ENCODE measurements around the gene FAM43A.

DNA sequence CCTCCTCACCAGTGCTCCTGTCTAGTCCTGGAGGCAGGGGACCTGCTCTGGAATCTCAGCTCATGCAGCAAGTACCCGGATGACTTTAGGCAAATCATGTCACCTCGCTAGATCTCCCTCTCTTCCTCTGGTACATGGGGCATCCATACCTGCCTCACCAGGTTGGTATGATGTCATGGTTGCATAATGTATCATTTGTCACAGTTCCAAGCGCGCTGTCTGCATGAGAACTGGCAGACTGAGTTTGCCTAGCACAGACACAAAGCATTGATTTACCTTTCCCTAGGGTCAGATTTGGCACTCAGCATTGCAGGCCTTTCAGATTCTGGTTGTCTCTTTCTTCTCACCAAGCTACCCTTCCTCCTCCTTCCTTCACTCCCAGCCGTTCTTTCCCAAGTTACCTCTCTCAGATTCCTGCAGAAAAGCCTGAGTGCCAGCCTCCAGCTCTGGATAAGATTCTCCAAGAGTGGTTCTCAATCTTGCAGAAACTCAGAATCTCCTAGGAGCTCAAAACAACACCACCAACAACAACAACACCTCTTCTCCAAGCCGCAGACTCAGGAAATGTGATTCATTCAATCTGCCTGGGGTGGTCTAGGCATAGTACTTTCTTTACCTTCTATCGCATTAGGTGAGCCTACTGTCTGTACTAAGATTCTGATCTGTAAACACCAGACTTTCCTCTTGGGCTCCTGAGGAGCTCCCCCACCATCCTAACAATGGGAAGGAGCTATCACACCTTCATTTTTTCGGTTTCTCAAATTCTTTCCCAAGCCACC is 29.5 kb downstream of the FAM43A start:
- TF ChIP-seq, protein P1, sequence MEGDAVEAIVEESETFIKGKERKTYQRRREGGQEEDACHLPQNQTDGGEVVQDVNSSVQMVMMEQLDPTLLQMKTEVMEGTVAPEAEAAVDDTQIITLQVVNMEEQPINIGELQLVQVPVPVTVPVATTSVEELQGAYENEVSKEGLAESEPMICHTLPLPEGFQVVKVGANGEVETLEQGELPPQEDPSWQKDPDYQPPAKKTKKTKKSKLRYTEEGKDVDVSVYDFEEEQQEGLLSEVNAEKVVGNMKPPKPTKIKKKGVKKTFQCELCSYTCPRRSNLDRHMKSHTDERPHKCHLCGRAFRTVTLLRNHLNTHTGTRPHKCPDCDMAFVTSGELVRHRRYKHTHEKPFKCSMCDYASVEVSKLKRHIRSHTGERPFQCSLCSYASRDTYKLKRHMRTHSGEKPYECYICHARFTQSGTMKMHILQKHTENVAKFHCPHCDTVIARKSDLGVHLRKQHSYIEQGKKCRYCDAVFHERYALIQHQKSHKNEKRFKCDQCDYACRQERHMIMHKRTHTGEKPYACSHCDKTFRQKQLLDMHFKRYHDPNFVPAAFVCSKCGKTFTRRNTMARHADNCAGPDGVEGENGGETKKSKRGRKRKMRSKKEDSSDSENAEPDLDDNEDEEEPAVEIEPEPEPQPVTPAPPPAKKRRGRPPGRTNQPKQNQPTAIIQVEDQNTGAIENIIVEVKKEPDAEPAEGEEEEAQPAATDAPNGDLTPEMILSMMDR (IDR thresholded peaks at IDR 0.05; ENCODE audit: low read depth, low read length) = no peak
- TF ChIP-seq, protein P2, sequence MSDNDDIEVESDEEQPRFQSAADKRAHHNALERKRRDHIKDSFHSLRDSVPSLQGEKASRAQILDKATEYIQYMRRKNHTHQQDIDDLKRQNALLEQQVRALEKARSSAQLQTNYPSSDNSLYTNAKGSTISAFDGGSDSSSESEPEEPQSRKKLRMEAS (IDR thresholded peaks at IDR 0.05; ENCODE audit: low read depth, low read length) = no peak
- TF ChIP-seq POLR2A (IDR thresholded peaks at IDR 0.05; ENCODE audit: extremely low read depth, insufficient read length) = no peak
- no peak for TF ChIP-seq MYC (IDR thresholded peaks at IDR 0.05; ENCODE audit: low read depth, low read length)
